ENCODE measurements around the gene TNNT2.

The TNNT2 gene

DNA sequence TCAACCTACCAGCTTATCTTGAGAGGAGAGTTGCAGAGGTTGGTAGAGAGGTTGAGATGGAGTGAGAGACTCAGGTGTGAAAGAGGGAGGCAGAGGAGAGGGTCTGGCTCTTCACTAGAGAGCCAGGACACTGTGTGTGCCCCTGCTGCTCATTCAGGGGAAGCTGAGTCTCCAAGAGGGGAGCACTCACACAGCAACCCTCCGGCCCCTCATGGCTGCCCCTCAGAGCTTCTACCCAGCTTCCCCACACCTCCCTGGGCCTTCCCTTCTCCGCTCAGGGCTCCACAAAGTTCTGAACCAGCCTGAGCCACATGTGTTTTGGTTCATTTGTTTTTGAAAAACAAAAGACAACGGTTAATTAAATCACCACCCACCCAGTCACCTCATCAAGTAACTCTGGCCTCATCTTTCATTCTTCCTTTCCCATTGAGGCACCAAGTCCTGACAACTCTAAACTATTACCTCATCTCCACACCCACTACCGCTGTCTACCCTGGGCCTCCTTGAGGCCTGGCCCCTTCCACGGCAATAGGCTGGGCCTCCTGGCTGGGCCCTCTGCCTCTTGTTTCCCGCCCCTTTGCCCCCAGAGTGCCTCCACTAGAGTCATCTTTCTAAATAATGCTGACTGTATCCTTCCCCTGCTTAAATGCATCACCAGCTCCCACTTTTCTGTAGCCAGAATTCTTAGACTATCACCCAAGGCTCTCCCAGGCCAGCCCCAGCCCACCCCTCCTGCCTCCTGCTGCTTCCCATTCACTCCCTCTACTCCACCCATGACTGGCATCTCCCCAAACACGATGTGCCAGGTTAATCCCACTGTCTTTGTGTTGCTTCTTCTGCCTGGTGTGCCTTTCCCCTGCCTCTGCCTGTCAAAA is 33.0 kb downstream of the TNNT2 start:
- DNase-seq (ENCODE audit: low read depth) = no peak
- H3K4me3 ChIP-seq (ENCODE audit: low read depth, low read length) = no peak overlapping the region
- TF ChIP-seq, protein P1, sequence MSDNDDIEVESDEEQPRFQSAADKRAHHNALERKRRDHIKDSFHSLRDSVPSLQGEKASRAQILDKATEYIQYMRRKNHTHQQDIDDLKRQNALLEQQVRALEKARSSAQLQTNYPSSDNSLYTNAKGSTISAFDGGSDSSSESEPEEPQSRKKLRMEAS (IDR thresholded peaks at IDR 0.05; ENCODE audit: low read depth, low read length) = no peak
- TF ChIP-seq MYC (IDR thresholded peaks at IDR 0.05; ENCODE audit: low read depth, low read length) (no peak), POLR2A (IDR thresholded peaks at IDR 0.05; ENCODE audit: extremely low read depth, insufficient read length) (no peak), CTCF (IDR thresholded peaks at IDR 0.05; ENCODE audit: low read depth, low read length) (no peak)

- no peak for DNase-seq (ENCODE audit: low read depth)
- TF ChIP-seq CTCF (IDR thresholded peaks at IDR 0.05; ENCODE audit: low read depth, low read length) (no peak), POLR2A (IDR thresholded peaks at IDR 0.05; ENCODE audit: extremely low read depth, insufficient read length) (no peak), MYC (IDR thresholded peaks at IDR 0.05; ENCODE audit: low read depth, low read length) (no peak)
- TF ChIP-seq, protein P1 (IDR thresholded peaks at IDR 0.05; ENCODE audit: low read depth, low read length) = no peak
Measured at GRCh38 chr1:201341377-201341776, 36.1 kb downstream of the TNNT2 start.

DNA sequence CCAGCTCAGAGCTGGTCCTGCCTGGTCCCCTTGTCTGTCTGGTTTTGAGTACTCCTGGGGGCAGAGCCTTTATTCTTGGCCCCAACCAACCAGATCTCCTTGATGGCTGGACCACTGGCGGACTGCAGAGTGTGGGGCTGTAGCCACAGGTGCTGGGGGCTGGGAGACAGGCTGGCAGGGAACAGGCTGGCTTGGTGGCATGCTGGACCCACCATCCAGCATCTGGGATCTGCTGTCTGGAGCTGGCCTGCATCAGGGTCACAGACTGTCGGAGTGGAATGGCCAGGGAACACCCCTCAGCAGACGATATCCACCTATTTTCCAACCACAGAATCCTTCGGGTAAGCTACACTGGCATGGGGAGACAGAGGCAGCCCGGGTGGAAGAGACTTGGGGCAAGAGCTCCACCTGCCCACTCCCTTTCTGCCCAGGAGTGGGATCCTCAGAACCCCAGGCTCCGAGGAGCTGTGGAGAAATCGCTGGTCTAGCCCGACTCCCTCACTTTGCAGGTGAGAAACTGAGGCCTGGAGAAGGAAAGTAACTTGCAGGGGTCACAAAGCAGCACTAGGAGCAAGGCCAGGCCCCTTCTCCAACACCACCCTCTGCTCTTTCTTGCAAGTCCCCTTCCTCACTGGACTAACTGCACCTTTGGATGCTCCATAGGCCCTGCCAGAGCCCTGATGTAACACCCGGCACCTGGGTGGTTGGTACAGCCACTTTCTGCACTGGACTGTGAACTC is 40.6 kb downstream of the TNNT2 start:
- no peak for DNase-seq (ENCODE audit: low read depth)
- TF ChIP-seq POLR2A (IDR thresholded peaks at IDR 0.05; ENCODE audit: extremely low read depth, insufficient read length) (no peak), MYC (IDR thresholded peaks at IDR 0.05; ENCODE audit: low read depth, low read length) (no peak), CTCF (IDR thresholded peaks at IDR 0.05; ENCODE audit: low read depth, low read length) (no peak)
- TF ChIP-seq, protein P1 (IDR thresholded peaks at IDR 0.05; ENCODE audit: low read depth, low read length) = no peak
- no peak overlapping the region for H3K4me3 ChIP-seq (ENCODE audit: low read depth, low read length)

More at GRCh38 chr1:201341377-201341776, 36.1 kb downstream of the TNNT2 start:
- H3K4me3 ChIP-seq (ENCODE audit: low read depth, low read length) = no peak overlapping the region

GRCh38 chr1:201335901-201336300 is 41.6 kb downstream of the TNNT2 start:
- TF ChIP-seq CTCF (IDR thresholded peaks at IDR 0.05; ENCODE audit: low read depth, low read length) = no peak
- TF ChIP-seq MYC (IDR thresholded peaks at IDR 0.05; ENCODE audit: low read depth, low read length) = no peak
- TF ChIP-seq, protein P1 (IDR thresholded peaks at IDR 0.05; ENCODE audit: low read depth, low read length) = no peak
- no peak for TF ChIP-seq POLR2A (IDR thresholded peaks at IDR 0.05; ENCODE audit: extremely low read depth, insufficient read length)
- no peak for DNase-seq (ENCODE audit: low read depth)
- H3K4me3 ChIP-seq (ENCODE audit: low read depth, low read length) = no peak overlapping the region

DNA sequence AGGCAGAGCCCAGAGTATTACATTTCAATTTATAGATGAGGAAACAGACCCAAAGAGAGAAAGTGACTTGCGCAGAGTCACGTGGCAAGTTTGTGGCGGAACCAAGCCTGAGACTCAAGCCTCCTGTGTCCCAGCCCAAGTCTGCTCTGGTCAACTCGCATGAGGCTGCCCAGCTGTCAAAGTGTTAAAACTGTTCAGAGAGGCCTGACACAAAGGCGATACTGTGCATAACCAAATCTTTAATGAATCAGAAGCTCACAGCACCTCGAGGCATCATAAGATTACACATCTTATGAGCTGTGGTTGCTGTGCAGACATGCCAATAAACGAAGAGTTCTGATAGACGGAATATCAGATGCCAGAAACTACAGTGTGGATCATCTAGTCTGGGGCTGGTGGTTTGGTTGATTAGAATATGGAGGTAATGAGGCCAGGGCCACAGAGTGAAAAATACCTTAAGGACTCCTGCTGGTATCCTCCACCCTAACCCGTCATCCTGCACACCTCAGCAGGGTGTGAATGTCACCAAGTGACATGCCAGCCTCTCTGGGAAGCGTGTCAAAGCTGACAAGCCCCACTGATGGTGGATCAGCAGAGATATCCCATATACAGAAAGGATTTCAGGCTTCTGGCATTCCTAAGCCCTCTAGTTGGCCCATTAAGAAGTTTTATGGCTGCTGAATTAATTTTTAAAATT is 42.2 kb downstream of the TNNT2 start:
- TF ChIP-seq, protein P1 (IDR thresholded peaks at IDR 0.05; ENCODE audit: low read depth, low read length) = no peak
- no peak for TF ChIP-seq MYC (IDR thresholded peaks at IDR 0.05; ENCODE audit: low read depth, low read length)
- no peak for TF ChIP-seq CTCF (IDR thresholded peaks at IDR 0.05; ENCODE audit: low read depth, low read length)
- no peak for TF ChIP-seq POLR2A (IDR thresholded peaks at IDR 0.05; ENCODE audit: extremely low read depth, insufficient read length)
- H3K4me3 ChIP-seq (ENCODE audit: low read depth, low read length) = no peak overlapping the region
- no peak for DNase-seq (ENCODE audit: low read depth)

Data from NB4 (cell line).